ENCODE data around the gene ZBED4.
A peak's percentile ranks its signal among the peaks of the same experiment; 100 is the strongest.
"Not testable (repeated sequence)": the region's sequence is repeated elsewhere in the genome, so short reads cannot be mapped to it uniquely, and the experiment has no call there.

ZBED4 gene

DNA sequence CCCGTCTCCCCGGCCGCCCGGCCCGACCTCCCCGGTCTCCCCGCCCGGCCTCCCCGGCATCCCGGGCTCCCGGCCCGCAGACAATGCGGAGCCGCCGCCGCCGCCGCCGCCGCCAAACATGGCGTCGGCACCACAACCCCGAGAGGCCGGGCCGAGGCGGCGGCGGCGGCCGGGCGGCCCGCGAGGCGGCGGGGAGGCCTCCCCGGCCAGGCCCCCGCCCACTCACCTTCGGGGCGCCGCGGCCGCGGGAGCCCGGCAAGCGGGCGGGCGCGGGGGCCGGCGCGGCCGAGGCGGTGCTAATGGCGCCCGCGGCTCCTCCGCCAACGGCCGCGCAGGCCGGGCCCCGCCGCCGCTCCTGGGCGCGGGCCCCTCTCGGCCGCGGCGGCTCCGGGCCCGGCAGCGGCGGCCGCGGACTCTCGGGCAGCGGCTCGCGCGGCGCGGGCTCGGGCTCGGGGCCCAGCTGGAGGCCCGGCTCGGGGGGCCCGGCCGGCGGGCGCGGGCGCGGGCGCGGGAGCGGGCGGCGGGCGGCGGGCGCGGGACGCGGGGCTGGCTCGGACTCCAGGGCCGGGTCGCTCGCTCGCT lies 26.3 kb upstream of the ZBED4 start:
- no peak for DNase-seq (ENCODE audit: low read depth in 2 of 2)

DNA sequence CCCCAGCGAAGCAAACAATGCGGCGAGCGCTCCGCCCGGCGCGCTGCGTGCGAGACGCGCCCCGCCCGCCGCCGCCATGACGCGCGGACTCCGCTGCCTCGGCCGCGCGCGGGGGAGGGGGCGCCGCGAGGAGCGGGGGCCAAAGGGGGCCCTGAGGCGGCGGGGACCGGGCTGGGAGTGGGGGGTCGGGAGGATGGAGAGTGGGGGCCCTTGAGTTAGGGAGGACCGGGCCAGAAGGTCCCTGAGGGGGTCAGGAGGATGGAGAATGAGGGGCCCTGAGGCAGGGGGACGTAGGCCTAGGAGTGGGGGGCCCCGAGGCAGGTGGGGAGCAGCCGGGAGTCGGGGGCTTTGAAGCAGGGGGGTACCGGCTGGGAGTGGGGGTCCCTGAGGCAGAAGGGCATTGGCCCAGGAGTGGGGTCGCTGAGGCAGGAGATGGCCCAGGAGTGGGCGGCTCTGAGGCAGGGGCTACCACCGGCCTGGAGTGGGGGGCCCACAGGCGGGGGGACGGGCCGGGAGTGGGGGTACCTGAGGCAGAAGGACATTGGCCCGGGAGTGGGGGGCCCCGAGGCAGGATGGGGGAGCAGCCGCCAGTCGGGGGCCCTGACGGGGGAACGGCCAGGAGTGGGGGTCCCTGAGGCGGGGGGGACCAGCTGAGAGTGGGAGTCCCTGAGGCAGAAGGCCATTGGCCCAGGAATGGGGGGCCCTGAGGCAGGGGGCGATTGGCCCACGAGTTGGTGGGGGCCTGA lies 25.6 kb upstream of the ZBED4 start, which contains the start of gene BRD1:
Gene BRD1, minus strand, starts transcription at position 21 of the 746 bp plus-strand sequence. CDS start 3,556 bp downstream, outside the sequence.
- DNase-seq (ENCODE audit: low read depth in 2 of 2), result peak in 1 of 2 donors; percentile 30

DNA sequence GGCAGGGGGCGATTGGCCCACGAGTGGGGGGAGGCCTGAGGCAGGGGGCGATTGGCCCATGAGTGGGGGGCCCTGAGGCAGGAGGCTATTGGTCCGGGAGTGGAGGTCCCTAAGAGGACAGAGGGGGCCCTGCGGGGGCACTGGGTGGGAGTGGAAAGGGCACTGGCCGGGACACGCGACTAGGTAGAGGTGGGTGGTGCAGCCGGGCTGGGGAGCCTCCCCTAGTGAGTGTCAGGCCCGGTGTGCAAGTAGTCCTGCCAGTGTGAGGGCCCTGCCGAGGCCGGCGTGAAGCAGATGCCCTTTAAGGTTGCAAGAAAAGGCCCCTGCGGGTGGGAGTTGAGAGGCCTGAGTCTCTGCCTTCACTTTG lies 25.1 kb upstream of the ZBED4 start:
- DNase-seq (ENCODE audit: low read depth in 2 of 2), result no peak

GRCh38 chr22:49829044-49829853 lies 24.4 kb upstream of the ZBED4 start:
- DNase-seq (ENCODE audit: low read depth in 2 of 2), result no peak

DNA sequence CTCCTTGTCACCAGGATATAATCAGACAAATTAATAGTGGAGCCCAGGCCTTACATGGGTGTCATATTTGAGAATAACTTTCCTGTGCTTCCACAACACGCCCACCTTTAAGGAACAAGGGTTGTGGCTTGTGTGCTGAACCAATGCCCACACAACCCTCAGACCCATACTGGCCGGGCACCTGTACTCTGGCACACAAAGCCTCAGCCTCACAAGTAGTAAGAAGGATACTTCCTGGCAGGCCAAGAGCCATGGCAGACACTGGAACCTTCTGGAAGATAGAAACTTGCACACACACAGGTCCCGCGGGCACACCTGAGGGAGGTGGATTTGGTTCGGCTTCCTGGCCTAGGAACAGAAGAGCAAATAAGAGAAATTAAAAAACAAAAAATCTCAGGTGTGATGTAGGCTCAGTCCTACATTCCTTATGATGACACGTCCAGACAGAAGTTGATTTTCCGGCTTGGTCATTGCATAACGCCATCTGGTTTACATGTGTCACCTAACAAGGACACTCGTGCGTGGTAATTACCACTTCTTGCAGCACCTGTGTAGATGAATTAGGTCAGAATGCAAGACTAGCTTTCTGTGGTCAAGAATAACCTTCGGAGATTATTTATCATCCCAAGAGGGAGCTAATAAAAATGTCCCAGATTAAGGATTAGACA lies 20.2 kb upstream of the ZBED4 start:
- no peak for DNase-seq (ENCODE audit: low read depth in 2 of 2)

- peak; percentile 67 to 69 for DNase-seq (ENCODE audit: low read depth in 2 of 2)
Measured at GRCh38 chr22:49838771-49839717, 14.6 kb upstream of the ZBED4 start.

DNA sequence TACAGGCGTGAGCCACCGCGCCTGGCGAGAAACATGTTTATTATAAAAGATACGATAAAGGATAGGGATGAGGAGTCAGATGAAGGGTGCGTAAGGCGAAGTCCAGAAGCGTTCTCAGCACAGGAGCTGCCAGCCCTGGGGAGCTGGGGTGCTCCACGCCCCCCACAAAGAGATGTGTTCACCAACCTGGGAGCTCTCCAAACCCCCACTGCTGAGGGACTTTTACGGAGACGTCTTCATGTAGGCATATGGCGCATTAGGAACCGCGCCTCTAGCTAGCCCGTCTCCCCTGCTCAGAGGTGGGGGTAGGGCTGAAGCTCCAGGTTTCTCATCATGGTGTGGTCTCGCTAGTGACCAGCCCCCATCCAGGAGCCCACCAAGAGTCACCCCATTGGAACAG lies 8.4 kb upstream of the ZBED4 start:
- no peak for DNase-seq (ENCODE audit: low read depth in 2 of 2)

- DNase-seq (ENCODE audit: low read depth in 2 of 2), result no peak
Measured at GRCh38 chr22:49845666-49846459, 7.8 kb upstream of the ZBED4 start.

DNA sequence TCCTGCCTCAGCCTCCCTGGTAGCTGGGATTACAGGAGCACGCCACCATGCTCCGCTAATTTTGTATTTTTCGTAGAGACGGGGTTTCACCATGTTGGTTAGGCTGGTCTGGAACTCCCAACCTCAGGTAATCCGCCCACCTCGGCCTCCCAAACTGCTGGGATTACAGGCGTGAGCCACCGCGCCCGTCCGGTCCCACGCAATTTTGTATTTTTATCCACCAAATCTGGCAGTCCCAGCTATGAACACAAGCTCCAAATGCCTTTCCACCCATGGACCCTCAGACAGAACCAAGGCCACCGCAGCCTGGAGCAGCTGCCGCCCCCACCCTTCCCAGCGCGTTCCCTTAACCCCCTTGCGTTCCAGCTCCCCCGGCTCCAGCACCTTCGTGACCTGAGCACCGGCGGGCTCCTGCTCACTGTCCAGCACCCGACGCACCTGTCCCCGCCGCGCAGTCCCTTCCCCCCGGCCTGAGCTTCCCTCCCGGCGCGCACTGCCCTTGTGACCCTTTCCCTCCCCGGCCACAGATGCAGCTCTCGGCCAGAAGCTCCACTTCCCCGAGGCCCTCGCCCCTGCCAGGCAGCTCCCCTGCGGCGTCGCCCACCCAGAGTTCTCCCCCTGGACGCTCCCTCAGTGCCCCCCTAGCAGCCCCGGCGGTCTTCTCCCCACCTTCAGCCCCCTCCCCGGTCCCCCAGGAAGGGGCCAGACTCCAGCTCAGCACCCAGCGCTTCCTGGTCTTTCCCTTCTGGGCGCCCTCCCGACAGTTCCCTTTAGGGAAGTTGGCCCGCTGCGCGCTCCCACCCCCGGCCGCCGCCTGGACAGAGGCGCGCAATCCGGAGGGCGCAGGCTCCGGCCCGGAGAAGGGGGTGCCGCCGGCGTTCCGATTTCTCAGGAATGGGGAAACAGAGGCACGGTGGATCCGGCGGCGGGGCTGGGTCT lies 5.6 kb upstream of the ZBED4 start:
- DNase-seq (ENCODE audit: low read depth in 2 of 2), result no peak

- no peak for DNase-seq (ENCODE audit: low read depth in 2 of 2)
Measured at GRCh38 chr22:49848690-49849160, 4.9 kb upstream of the ZBED4 start.

DNA sequence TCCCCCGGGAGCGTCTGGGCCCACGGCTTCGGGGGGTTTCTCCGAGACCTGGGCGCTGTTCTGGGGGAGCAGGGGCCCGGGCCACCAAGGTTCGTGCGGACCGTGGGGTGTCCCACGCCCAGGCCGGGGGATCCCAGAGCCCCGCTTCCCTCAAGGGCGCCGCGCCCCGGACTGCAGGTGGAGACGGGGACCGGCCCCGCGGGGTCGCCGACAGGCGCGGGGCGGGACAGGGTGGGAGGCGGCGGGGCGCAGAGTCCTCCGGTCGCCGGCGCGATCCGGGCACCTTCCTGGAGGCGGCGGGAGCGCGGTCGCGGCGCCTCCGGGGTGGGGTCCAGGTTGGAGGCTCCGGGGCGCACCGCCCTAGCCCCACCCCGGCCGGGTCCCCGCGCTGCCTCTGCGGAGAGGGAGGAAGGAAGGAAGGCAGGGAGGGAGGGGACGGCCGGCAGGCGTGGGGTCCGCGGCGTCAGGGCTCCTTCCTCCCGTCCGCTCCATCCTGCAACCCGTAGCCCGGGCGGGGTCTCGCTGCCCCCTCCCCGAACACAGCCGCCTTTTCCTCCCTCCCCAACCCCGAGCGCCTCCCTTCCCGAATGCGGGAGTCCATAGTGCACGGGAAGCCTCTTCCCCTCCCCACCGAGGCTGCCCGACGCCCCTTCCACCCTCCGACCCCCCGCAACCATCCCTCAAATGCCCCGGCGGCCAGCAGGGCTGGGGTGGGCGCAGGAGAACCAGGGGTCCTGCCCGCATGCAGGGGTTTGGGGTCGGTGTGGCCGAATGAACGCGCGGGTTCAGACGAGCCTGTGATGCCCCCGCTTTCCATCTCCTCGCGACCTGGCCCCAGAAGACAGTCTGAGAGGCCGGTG lies 4.3 kb upstream of the ZBED4 start:
- no peak for DNase-seq (ENCODE audit: low read depth in 2 of 2)

- no peak for DNase-seq (ENCODE audit: low read depth in 2 of 2)
Measured at GRCh38 chr22:49850021-49850911, 3.4 kb upstream of the ZBED4 start.

DNA sequence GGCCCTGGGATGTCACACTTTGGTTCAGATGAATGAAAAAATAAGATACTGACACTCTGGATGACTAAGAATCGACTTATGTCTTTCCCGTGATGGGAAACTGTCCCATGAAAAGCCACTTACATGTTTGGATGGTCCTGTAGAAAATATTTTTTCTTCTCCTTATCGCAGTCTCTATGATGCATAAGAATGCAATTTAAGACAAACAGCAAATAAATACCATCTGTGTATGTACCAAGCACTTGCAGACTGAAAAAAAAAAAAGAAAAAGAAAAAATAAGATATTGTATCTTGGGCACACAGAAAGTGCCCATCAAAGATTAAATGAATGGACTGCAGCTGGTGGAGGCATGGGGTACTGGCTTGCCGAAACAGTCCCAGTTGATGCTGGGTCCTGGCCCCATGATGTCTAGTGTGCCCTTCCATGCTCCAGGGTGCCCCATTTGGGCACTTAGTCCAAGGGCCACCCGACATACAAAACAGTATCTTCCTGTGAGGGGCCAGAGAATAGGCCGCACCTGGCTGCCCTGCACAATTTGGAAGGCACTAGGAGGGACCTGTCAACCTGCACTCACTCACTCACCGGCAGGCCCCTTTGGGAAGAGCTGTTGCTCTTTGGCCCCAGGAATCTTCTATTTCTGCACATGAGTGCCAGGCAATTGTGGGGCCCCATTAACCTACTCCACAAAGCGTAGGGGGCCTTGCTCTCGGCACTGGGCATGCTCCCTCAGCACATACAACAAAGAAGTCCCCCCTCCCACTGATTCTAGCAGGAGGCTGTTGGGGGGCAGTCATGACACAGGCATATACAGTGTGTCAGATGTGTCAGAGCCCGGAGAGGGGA lies 2.5 kb upstream of the ZBED4 start:
- no peak for DNase-seq (ENCODE audit: low read depth in 2 of 2)

DNA sequence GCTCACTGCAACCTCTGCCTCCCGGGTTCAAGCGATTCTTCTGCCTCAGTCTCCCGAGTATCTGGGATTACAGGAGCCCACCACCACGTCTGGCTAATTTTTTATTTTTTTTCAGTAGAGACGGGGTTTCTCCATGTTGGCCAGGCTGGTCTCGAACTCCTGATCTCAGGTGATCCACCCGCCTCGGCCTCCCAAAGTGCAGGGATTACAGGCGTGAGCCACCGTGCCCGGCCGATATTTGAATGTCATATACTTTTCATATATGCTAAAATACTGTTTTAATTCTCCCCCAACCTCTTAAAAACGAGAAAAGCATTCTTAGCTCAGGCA lies 1.1 kb upstream of the ZBED4 start:
- not testable (repeated sequence) for DNase-seq (ENCODE audit: low read depth in 2 of 2)

GRCh38 chr22:49853981-49854831 lies 562 bp downstream of the ZBED4 start:
- no peak for DNase-seq (ENCODE audit: low read depth in 2 of 2)

Data from stimulated activated CD8-positive, alpha-beta memory T cell treated with anti-CD3 and anti-CD28 coated beads, Interleukin-7, amount 100 ng/mL, for 1 hour (primary cell).